Mucosa of descending colon (tissue), 3 donors: ENCODE results near the gene PPM1B. TPM values are rescaled to one million over a fixed set of nuclear protein-coding genes. Genes with fewer than 3 reads are reported as not detected.

Experiments used
- ATAC-seq: fragments of 200-7000 bp; cut with Tn5 transposase; one replicate; pipeline ENCODE4 v1.9.1; 2020; ENCODE audit warnings: mild to moderate bottlenecking, moderate library complexity
- DNase-seq, 3 donors: peaks; one replicate each; pipeline ENCODE4 v3.0.0-alpha.2; 2020
- H3K36me3 ChIP-seq: fragments of 200-600 bp; one replicate; pipeline ENCODE4 v1.8.0; 2021; ENCODE audit warnings: low read depth, mild to moderate bottlenecking
- H3K4me1 ChIP-seq: fragments of 200-600 bp; one replicate; pipeline ENCODE4 v1.8.0; 2021; ENCODE audit warnings: low read depth, mild to moderate bottlenecking
- H3K4me3 ChIP-seq: fragments of 200-600 bp; one replicate; pipeline ENCODE4 v1.8.0; 2021; ENCODE audit warnings: mild to moderate bottlenecking
- H3K9me3 ChIP-seq: fragments of 200-600 bp; one replicate; pipeline ENCODE4 v1.8.0; 2021; ENCODE audit warnings: mild to moderate bottlenecking
- CTCF ChIP-seq: fragments of 200-600 bp; IDR thresholded peaks from one replicate; pipeline ENCODE4 v1.8.0; 2022; ENCODE audit warnings: antibody characterized with exemption, mild to moderate bottlenecking
- intact Hi-C, 2 donors: fragments of 100-400 bp; cut with DNase I in 1 of 2; cut with micrococcal nuclease in 1 of 2; formaldehyde crosslinking; loops; one replicate each; pipeline versions ENCODE4 v1.11.0 to v1.11.1; 2022; cut with DNase I, micrococcal nuclease
- total RNA-seq, 3 donors: library from RNA; stranded (reverse); fragmentation: NEBNext Ultra II Directional in 2 of 3; extraction: Animal tissue kit (Norgen Biotek cat#: 25700) in 2 of 3; gene quantifications; one replicate each; pipeline versions ENCODE4 v1.2.1 to v1.2.4, GENCODE V29; 2021 to 2023
- donor health status: DM: no; HTN: no; CAD: no; lungs with moderate emphysema.
- donor health status: DM: no; HTN: no; CAD: no.
- donor health status: DM: no; HTN: yes; CAD: no.

Gene PPM1B
- total RNA-seq, 3 donors from 2014 or later = 59.8 to 75.4 (median 65.2) TPM

DNA sequence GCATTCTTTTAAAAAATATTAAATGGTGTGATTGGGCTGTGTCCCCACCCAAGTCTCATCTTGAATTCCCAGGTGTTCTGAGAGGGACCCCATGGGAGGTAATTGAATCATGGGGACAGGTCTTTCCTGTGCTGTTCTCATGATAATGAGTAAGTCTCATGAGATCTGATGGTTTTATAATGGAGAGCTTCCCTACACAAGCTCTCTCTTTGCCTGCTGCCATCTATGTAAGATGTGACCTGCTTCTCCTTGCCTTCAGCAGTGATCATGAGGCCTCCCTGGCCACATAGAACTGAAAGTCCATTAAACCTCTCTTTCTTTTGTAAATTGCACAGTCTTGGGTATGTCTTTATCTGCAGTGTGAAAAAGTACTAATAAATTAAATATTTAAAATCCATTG, 10.3 kb downstream of the PPM1B start:
- no peak for TF ChIP-seq CTCF
- DNase-seq (no peak), ATAC-seq (no peak)
- Histone ChIP-seq H3K9me3 (no peaks in the 10 kb centered on the region), H3K4me1 (peaks cover 4% of the 10 kb centered on the region), H3K36me3 (no peaks in the 10 kb centered on the region), H3K4me3 (no peak overlapping the region)
- intact Hi-C loops = no loop called here

- H3K4me3 ChIP-seq = no peak overlapping the region
- ATAC-seq = no peak
- H3K36me3 ChIP-seq = no peaks in the 10 kb centered on the region
- H3K4me1 ChIP-seq = peaks cover 4% of the 10 kb centered on the region
- TF ChIP-seq CTCF = no peak
- DNase-seq = no peak
- no peaks in the 10 kb centered on the region for H3K9me3 ChIP-seq
- intact Hi-C loops = no loop called here
Measured at GRCh38 chr2:44181648-44182047, 13.0 kb downstream of the PPM1B start.

- Histone ChIP-seq H3K9me3 (no peaks in the 10 kb centered on the region), H3K36me3 (no peaks in the 10 kb centered on the region), H3K4me1 (peaks cover 4% of the 10 kb centered on the region), H3K4me3 (no peak overlapping the region)
- TF ChIP-seq CTCF = no peak
- DNase-seq = no peak
- peak; percentile 54 for ATAC-seq
- intact Hi-C loops = no loop called here
Measured at GRCh38 chr2:44184106-44184505, 15.4 kb downstream of the PPM1B start.

GRCh38 chr2:44186810-44187209, 18.1 kb downstream of the PPM1B start:
- H3K4me3 ChIP-seq = no peak overlapping the region
- peaks cover 4% of the 10 kb centered on the region for H3K4me1 ChIP-seq
- ATAC-seq (no peak), DNase-seq (no peak)
- no peaks in the 10 kb centered on the region for H3K36me3 ChIP-seq
- no peaks in the 10 kb centered on the region for H3K9me3 ChIP-seq
- intact Hi-C loops = no loop called here
- no peak for TF ChIP-seq CTCF

- no peak for ATAC-seq
- H3K4me3 ChIP-seq = no peak overlapping the region
- H3K4me1 ChIP-seq = peaks cover 4% of the 10 kb centered on the region
- H3K9me3 ChIP-seq = no peaks in the 10 kb centered on the region
- no peaks in the 10 kb centered on the region for H3K36me3 ChIP-seq
- TF ChIP-seq CTCF = no peak
- intact Hi-C loops = no loop called here
- DNase-seq = no peak
Measured at GRCh38 chr2:44187251-44187650, 18.6 kb downstream of the PPM1B start.

GRCh38 chr2:44188696-44189095, 20.0 kb downstream of the PPM1B start:
- H3K4me1 ChIP-seq = peaks cover 4% of the 10 kb centered on the region
- intact Hi-C loops = no loop called here
- H3K36me3 ChIP-seq = no peaks in the 10 kb centered on the region
- H3K9me3 ChIP-seq = no peaks in the 10 kb centered on the region
- no peak for ATAC-seq
- no peak overlapping the region for H3K4me3 ChIP-seq
- DNase-seq = no peak
- TF ChIP-seq CTCF = no peak
